AG04450 (cell line): ENCODE results near the gene EDEM3. TPM values are rescaled to one million over a fixed set of nuclear protein-coding genes. Genes with fewer than 3 reads are reported as not detected.

Experiments
- CTCF ChIA-PET: fragments of 300-600, 350-600 bp; formaldehyde crosslinking; extraction: SDS; loops from one replicate; lab custom pipeline; 2022; ENCODE audit warnings: antibody characterized with exemption, inconsistent platforms; lab: Charles Lee
- POLR2A ChIA-PET: fragments of 350-600 bp; formaldehyde crosslinking; extraction: SDS; loops from one replicate; lab custom pipeline; 2021; ENCODE audit warnings: antibody characterized with exemption, inconsistent platforms; lab: Yijun Ruan, JAX
- DNase-seq: peaks from one replicate; pipeline ENCODE4 v3.0.0-alpha.2; 2011; ENCODE audit warnings: low read depth, low spot score
- H3K27ac ChIP-seq: one replicate; pipeline ENCODE4 v1.5.1; 2012; ENCODE audit warnings: low read depth, low read length, control low read depth
- H3K27me3 ChIP-seq: one replicate; pipeline ENCODE4 v1.6.0; 2012; ENCODE audit warnings: low read length; ENCODE audit not compliant: control insufficient read depth, insufficient read depth
- H3K4me3 ChIP-seq: 2 replicates; pipeline ENCODE4 v1.5.1; 2011; ENCODE audit warnings: mild to moderate bottlenecking, low read depth, low read length, control low read depth
- H3K9me3 ChIP-seq: 2 replicates; pipeline ENCODE4 v1.5.1; 2012; ENCODE audit warnings: low read length; ENCODE audit not compliant: control insufficient read depth, insufficient read depth
- polyA plus RNA-seq: library from polyadenylated mRNA; depleted of rRNA; stranded (reverse); fragments of >200 nt; gene quantifications from 2 replicates; pipeline ENCODE4 v1.2.3, GENCODE V29; 2011
- TF ChIP-seq, protein P1 (sequence below): IDR thresholded peaks from 2 replicates; pipeline ENCODE4 v1.5.1; 2011; ENCODE audit warnings: low read depth, low read length, control low read depth, inconsistent platforms

EDEM3 gene
- polyA plus RNA-seq, 1 experiment = 26.1 TPM

- ChIA-PET POLR2A (no interaction called here), CTCF (interaction anchor here (2.5 kb wide), 1 partner anchor 10 kb away, joined by 14 read pairs; no protein-coding TSS in a partner anchor)
- no peaks in the 10 kb centered on the region for H3K9me3 ChIP-seq
- TF ChIP-seq, protein P1, sequence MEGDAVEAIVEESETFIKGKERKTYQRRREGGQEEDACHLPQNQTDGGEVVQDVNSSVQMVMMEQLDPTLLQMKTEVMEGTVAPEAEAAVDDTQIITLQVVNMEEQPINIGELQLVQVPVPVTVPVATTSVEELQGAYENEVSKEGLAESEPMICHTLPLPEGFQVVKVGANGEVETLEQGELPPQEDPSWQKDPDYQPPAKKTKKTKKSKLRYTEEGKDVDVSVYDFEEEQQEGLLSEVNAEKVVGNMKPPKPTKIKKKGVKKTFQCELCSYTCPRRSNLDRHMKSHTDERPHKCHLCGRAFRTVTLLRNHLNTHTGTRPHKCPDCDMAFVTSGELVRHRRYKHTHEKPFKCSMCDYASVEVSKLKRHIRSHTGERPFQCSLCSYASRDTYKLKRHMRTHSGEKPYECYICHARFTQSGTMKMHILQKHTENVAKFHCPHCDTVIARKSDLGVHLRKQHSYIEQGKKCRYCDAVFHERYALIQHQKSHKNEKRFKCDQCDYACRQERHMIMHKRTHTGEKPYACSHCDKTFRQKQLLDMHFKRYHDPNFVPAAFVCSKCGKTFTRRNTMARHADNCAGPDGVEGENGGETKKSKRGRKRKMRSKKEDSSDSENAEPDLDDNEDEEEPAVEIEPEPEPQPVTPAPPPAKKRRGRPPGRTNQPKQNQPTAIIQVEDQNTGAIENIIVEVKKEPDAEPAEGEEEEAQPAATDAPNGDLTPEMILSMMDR = no peak
- no peak for DNase-seq
- H3K27me3 ChIP-seq = no peaks in the 10 kb centered on the region
- H3K27ac ChIP-seq = no peak overlapping the region
- no peak overlapping the region for H3K4me3 ChIP-seq
Measured at GRCh38 chr1:184701816-184702215, 52.8 kb downstream of the EDEM3 start.

DNA sequence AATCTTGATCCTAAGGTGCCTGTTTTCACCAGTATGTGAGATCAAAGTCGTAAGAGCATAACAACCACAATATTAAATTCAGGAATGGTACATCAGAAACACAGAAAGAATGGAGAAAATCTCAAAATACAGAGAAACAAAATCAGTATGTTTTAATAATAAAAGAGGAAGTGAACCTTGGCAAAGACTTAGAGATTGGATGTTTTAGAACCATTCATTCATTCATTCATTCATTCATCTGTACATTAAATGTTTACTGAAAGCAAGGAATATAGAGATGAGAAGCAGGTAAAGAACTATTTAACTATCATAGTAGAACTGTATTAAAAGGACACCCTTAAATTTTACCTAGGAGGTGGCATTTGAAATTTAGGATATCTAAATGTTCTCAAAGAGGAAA, 55.7 kb downstream of the EDEM3 start:
- H3K9me3 ChIP-seq = no peaks in the 10 kb centered on the region
- no peak for DNase-seq
- no peak overlapping the region for H3K27ac ChIP-seq
- TF ChIP-seq, protein P1 = no peak
- POLR2A ChIA-PET = no interaction called here
- CTCF ChIA-PET = no interaction called here
- H3K4me3 ChIP-seq = no peak overlapping the region
- no peaks in the 10 kb centered on the region for H3K27me3 ChIP-seq

GRCh38 chr1:184698016-184698415, 56.6 kb downstream of the EDEM3 start:
- ChIA-PET POLR2A (no interaction called here), CTCF (no interaction called here)
- TF ChIP-seq, protein P1 = no peak

GRCh38 chr1:184696403-184696802, 58.3 kb downstream of the EDEM3 start:
- POLR2A ChIA-PET = no interaction called here
- no peak overlapping the region for H3K4me3 ChIP-seq
- H3K27me3 ChIP-seq = no peaks in the 10 kb centered on the region
- no peak overlapping the region for H3K27ac ChIP-seq
- TF ChIP-seq, protein P1 = no peak
- CTCF ChIA-PET = interaction anchor here (1.1 kb wide), 1 partner anchor 8 kb away, joined by 3 read pairs; no protein-coding TSS in a partner anchor
- no peak for DNase-seq
- H3K9me3 ChIP-seq = no peaks in the 10 kb centered on the region

More at GRCh38 chr1:184698016-184698415, 56.6 kb downstream of the EDEM3 start:
- no peak for DNase-seq
- Histone ChIP-seq H3K27me3 (no peaks in the 10 kb centered on the region), H3K9me3 (no peaks in the 10 kb centered on the region), H3K4me3 (no peak overlapping the region), H3K27ac (no peak overlapping the region)

GRCh38 chr1:184695023-184695422, 59.6 kb downstream of the EDEM3 start:
- no peak overlapping the region for H3K4me3 ChIP-seq
- H3K27ac ChIP-seq = no peak overlapping the region
- ChIA-PET CTCF (interaction anchor here (1.0 to 1.1 kb wide), 2 partner anchors 10 to 36 kb away, joined by 3 read pairs; no protein-coding TSS in a partner anchor), POLR2A (no interaction called here)
- no peaks in the 10 kb centered on the region for H3K27me3 ChIP-seq
- TF ChIP-seq, protein P1 = no peak
- no peak for DNase-seq
- H3K9me3 ChIP-seq = no peaks in the 10 kb centered on the region
